CD4-positive, alpha-beta T cell treated with Interleukin-6 for 4 hours (primary cell): ENCODE measurements around the gene SLC7A10.
"Not testable (repeated sequence)": the region's sequence is repeated elsewhere in the genome, so short reads cannot be mapped to it uniquely, and the experiment has no call there.

Experiments
- DNase-seq: peaks from one replicate; pipeline ENCODE4 v3.0.0-alpha.2; 2020; ENCODE audit warnings: mixed read lengths

The SLC7A10 gene

DNA sequence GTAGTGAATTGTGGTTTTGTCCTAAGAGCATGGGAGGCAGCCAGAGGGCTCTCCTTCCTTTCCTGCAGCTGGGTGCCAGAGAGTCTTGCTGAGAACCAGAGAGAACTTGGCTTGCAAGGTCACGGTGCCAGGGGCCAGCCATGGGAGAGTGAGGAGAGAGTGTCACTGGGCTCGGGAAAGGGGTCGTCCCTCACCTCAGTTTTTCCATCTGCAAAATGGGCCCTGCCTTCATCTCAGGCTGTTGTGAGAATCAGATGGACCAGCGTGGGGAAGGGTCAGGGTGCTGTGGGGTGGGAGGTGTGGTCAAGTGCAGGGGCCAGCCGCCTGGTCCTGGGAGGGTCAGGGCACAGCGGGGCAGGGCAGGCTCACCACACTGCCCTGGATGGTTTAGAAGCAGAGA, 24.2 kb downstream of the SLC7A10 start:
- no peak for DNase-seq

- DNase-seq, result no peak
Observed at GRCh38 chr19:33199441-33200265, 26.0 kb downstream of the SLC7A10 start.

GRCh38 chr19:33198169-33198568, 27.5 kb downstream of the SLC7A10 start:
- DNase-seq, result no peak

DNA sequence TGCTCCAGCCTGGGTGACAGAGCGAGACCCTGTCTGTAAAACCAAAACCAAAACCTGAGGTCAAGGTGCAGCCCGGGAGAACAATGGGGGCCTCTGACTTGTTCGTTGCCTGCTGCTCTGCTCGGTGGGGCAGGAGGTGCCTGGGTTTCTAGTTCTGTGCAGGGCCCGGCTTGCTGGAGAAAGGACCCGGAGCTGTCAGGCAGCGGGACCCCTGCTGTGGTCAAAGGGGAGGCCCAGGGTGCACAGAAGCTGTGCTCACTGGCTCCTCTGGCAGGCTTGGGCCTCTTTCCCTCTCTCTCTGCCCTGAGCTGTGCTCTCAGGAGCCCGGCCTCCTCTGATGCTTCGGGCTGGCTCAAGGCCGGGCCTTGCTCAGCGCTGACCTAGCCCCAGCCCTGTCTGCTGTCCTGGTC, 28.1 kb downstream of the SLC7A10 start:
- no peak for DNase-seq

DNA sequence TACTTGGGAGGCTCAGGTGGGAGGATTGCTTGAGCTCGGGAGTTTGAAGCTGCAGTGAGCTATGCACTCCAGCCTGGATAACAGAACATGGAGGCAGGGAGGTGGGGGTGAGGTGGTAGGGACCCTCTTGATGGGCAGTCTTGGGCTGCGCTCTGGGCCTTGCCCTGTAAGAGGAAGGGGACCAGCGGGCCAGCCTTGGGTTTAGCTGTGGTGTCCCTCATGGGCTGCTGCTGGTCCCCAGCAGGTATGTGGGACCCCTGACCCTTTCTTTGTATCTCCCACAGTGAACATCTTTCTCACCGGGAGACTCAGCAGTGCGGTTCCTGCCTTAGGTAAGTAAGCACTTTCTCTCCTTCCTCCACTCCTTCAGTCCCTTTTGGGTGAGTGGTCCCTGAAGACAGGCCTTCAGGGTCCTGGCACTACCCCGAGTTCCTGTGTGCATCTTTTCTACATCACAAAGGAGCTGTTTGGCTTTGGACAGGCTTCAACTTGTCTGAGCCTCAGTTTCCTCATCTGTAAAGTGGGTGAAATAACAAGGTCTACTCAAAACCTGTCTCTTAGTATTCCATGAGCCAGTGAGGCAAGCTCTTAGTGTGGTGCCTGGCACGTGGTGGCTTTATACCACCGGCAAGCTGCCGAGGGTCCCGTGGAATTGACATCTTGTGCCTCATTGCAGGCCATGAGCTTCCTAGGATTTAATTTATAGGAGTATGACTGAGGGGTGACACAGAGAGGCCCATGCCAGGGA, 29.0 kb downstream of the SLC7A10 start:
- no peak for DNase-seq

GRCh38 chr19:33195645-33196347, 29.9 kb downstream of the SLC7A10 start:
- no peak for DNase-seq

DNA sequence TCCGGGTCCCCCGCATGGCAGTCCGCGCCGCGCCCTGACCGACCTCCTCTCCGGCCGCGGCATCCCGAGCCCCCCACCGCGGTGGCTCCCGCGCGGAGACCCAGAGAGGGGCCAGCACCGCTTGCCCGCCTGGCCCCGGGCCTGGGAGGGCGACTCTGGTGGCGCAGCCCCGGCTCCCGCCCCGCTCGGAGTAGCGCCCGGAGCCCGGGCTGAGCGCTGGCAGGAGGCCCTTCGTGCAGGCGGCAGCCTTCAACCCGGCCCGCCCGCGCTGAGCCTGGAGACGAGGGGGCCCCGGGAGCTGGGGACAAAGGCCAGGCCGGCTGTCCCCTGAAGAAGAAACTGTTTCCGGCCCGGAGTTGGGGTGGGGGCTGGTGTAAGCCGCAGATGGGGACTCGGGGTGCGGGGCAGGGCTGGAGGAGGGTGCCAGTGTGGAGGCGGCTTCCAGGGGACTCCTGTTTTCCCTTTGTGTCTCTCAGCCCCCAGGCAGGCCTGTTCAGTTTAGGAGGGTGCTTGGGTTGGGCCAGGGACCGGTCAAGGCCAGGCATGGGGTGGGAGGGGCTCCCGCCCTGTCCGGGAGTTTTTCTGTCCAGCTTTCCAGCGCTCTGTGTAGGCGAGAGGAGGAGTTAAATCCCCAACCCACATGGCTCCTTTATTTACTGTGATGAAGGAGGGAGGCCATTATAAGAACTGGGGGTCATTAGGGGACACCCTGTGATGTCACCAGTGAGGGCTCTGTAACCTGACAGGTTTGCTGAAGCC, 30.6 kb downstream of the SLC7A10 start:
- no peak for DNase-seq

DNA sequence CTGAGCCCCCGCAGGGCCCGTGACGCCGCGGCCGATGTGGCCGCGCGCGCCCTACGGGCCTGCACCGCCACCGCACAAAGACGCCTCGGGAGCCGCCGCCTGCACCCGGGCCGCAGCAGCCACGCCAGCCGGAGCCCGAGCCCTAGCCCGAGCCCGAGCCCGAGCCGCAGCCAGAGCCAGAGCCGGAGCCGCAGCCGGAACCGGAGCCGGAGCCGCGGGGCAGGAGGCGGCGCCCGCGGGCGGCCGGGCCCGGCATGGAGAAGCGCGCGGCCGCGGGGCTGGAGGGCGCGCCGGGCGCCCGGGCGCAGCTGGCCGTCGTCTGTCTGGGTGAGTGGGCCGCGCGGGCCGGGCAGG, 31.1 kb downstream of the SLC7A10 start:
- DNase-seq, result no peak

GRCh38 chr19:33193865-33194362, 31.7 kb downstream of the SLC7A10 start, which contains the start of gene LRP3:
LRP3 (plus strand) TSS chr19:33194330; CDS start chr19:33194786, 456 bp downstream.
- no peak for DNase-seq

- no peak for DNase-seq
Observed at GRCh38 chr19:33193269-33193864, 32.3 kb downstream of the SLC7A10 start.

DNA sequence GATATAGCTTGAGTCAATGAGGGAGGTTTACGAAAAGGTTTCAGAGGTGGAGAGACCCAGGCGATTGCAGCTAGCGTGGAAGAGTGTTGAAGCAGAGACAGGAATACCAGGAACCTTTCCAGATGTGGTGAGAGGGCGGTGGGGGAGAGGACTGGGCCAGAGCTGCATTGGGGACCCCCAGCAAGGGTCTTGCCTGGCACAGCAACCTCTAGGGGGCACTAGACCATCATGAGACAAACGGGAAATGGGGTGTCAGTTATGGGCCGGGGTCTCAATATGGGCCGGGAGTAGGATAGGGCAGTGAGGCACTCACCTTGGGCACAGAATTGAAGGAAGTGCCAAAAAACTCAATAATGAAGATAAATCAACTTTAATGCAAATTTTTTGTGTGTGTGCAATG, 33.6 kb downstream of the SLC7A10 start:
- no peak for DNase-seq

DNA sequence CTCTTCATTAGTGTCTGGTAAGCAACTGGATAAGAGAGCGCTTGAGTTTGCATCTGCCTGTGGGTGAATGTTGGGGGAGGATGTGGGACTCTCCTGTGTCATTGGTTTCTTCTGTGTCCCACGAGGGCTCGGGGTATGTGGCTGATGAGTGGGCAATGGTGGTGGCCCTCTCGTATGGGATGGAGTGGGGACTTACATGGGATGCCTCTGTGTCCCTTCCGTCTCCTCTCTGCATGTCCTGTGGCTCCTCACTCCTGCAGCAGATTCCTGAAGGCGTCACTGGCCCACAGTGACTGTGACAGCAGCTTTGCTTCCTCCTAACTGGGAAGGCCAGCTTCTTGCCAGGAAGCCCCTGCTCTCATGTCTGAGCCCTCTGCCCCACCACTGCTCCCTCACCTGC, 34.1 kb downstream of the SLC7A10 start:
- DNase-seq, result no peak

GRCh38 chr19:33191092-33191491, 34.6 kb downstream of the SLC7A10 start:
- not testable (repeated sequence) for DNase-seq

DNA sequence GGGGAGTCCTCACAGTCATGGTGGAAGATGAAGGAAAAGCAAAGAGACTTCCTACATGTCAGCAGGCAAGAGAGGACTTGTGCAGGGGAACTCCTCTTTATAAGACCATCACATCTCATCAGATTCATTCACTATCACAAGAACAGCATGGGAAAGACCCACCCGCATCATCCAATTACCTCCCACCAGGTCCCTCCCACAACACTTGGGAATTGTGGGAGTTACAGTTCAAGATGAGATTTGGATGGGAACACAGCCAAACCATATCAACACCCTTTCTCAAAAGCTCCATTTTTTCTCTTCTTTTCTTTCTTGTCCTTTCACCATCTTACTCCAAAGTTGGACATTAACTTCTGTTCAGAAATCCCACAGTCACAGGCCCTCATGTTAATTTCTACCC, 36.2 kb downstream of the SLC7A10 start:
- DNase-seq, result no peak

DNA sequence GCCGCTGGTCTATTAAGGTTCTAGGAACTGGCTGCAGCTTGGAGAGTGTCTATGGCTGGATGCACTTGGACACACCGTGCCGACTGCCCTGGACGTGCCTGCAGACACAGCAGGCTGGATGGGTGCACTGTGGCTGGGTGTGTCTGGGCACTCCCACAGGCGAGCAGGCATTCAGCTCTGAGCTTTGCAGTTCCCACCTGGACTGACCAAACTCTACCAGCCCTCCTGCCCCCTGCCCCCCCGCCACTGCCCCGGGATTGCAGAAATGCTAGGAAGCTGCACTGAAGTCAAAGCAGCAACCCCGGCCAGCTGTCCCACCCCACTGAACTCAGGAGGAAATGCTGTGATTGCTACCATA, 38.5 kb downstream of the SLC7A10 start:
- no peak for DNase-seq

DNA sequence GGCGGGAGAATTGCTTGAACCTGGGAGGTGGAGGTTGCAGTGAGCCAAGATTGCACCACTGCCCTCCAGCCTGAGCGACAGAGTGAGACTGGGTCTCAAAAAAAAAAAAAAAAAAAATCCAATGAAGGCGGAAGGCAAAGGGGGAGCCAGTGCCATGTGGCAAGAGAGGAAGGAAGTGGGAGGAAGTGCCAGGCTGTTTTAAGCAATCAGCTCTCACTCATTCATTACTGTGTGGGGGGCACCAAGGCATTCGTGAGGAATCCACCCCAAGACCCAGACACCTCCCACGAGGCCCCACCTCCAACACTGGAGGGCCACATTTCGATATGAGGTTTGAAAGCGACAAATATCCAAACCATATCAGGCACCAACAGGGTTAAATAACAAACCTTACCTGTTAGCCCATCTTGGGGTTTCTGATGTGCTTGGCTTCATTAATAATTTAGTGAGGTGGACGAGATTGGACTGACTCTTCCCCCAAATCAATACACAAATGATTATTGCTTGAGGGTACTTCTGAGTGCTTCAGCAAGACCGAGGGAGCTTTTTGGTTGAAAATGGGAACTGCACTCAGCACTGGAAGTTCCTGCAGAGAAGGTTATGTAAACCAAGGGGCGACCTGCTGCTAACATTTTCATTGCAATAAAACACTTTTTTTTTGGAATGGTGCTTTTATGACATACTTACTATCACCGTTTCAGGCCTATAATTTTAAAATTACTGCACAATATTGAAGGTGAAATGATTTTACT, 39.0 kb downstream of the SLC7A10 start:
- no peak for DNase-seq

- DNase-seq, result peak; percentile 86
Observed at GRCh38 chr19:33177417-33177979, 48.2 kb downstream of the SLC7A10 start.

- DNase-seq, result peak; percentile 95
Observed at GRCh38 chr19:33176670-33177416, 48.8 kb downstream of the SLC7A10 start.

DNA sequence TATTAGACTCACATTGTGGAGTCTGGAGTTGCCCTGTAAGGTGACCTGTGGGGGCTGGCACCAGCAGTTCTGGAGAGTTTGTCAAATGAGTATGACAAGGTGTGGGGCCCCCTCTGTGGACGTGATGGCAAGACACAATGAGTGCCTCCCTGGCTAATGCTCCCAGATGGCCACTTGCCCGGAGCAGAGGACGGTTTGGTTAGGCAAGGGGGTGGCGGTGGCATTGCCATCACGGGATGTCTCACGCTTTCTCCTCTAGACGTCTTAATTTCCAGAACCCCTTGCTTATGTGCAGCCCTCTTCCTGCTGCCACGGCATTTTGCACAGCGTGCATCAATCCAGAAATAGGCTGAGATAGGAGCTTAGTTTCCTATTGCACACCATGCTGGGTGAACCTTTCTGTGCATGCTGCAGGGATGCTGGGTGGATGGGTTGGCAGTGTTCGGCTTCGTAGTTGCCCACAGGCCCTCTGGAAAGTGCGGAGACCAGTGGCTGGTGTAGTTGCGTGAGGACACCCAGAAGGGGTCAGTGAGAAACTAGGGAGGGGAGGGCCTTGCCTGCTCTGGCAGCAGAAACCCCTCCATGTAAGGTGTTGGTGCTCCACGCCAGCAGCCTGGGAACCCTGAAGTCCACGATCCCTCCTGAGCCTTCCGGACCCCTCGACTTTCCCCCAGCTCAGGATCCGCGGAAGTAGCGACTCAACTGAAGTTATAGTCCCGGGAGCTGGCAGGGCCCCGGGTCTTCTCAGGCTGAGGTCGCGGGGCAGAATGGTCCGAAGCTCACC, 49.6 kb downstream of the SLC7A10 start:
- peak; percentile 40 for DNase-seq
